K562 (cell line): ENCODE results near the gene CYSTM1. TPM values are rescaled to one million over a fixed set of nuclear protein-coding genes. Genes with fewer than 3 reads are reported as not detected.

Source experiments
- EP300 ChIP-seq: IDR thresholded peaks from 2 replicates; pipeline ENCODE4 v1.6.1; 2012; ENCODE audit warnings: low read length, improper control_type of control experiment
- HEY1 ChIP-seq: fragments of 250-450 bp; sonication (Bioruptor Pico); IDR thresholded peaks from 2 replicates; pipeline ENCODE4 v1.5.0; 2020; ENCODE audit warnings: mild to moderate bottlenecking, moderate library complexity, borderline replicate concordance
- HMG20B ChIP-seq: fragments of 250-450 bp; sonication (Bioruptor Pico); IDR thresholded peaks from 2 replicates; pipeline ENCODE4 v1.5.0; 2021; ENCODE audit warnings: mild to moderate bottlenecking
- KDM2B ChIP-seq: fragments of 250-450 bp; sonication (Bioruptor Pico); IDR thresholded peaks from 2 replicates; pipeline ENCODE4 v1.8.0; 2021; ENCODE audit warnings: mild to moderate bottlenecking, moderate library complexity
- MCM2 ChIP-seq: fragments of 450-650 bp; IDR thresholded peaks from 2 replicates; pipeline ENCODE4 v1.6.1; 2017; ENCODE audit warnings: low read depth, mild to moderate bottlenecking
- MECOM ChIP-seq: fragments of 250-450 bp; sonication (Bioruptor Pico); IDR thresholded peaks from 2 replicates; pipeline ENCODE4 v1.8.0; 2022; ENCODE audit warnings: inconsistent platforms
- NRF1 ChIP-seq, 2 experiments: fragments of 450-650 bp; IDR thresholded peaks in 1 of 2; conservative IDR thresholded peaks in 1 of 2; 2 replicates each; pipeline ENCODE4 v1.6.1; 2014; ENCODE audit warnings: mild to moderate bottlenecking in 2 of 2
- OTX1 ChIP-seq: fragments of 450-650 bp; formaldehyde crosslinking; IDR thresholded peaks from 2 replicates; pipeline ENCODE4 v1.4.0; 2022; ENCODE audit warnings: mild to moderate bottlenecking
- PTRF ChIP-seq: fragments of 450-650 bp; IDR thresholded peaks from 2 replicates; pipeline ENCODE4 v1.6.1; 2016; ENCODE audit warnings: mild to moderate bottlenecking, missing genetic modification characterization, missing compliant biosample characterization
- PTTG1 ChIP-seq: fragments of 450-650 bp; IDR thresholded peaks from 2 replicates; pipeline ENCODE4 v1.6.1; 2016; ENCODE audit warnings: low read depth, mild to moderate bottlenecking, missing genetic modification characterization, missing compliant biosample characterization
- PURB ChIP-seq: sonication (generic); formaldehyde crosslinking; IDR thresholded peaks from 2 replicates; pipeline ENCODE4 v1.9.0; 2021; ENCODE audit warnings: low read depth, mild to moderate bottlenecking, missing genetic modification reagents
- SMAD3 ChIP-seq: fragments of 450-650 bp; formaldehyde crosslinking; conservative IDR thresholded peaks from 2 replicates; pipeline ENCODE4 v1.4.0; 2020; ENCODE audit warnings: mild to moderate bottlenecking
- polyA plus RNA-seq, 8 experiments: library from polyadenylated mRNA; depleted of rRNA in 4 of 8; stranded (reverse) in 5 of 8; unstranded in 3 of 8; fragments of >200 nt; fragmentation: Nextera tagmentation in 2 of 8; fragmentation: Illumina TruSeq in 1 of 8; extraction: Ambion mirVana in 2 of 8; extraction: Trizol in 1 of 8; gene quantifications; 2 replicates each; pipeline versions ENCODE4 v1.2.1 to v1.2.3, GENCODE V29; 2011 to 2014; ENCODE audit warnings: inconsistent platforms in 1 of 8, missing spikeins in 1 of 8
- total RNA-seq, 7 experiments: library from RNA; depleted of rRNA in 6 of 7; stranded (reverse); fragments of >200 nt in 6 of 7; fragmentation: Illumina TruSeq in 2 of 7; extraction: Trizol in 2 of 7; gene quantifications; 2 replicates each; pipeline versions ENCODE4 v1.2.1 to v1.2.3, GENCODE V29; 2011 to 2021; ENCODE audit warnings: low replicate concordance in 1 of 7
- TF ChIP-seq, protein P1 (sequence below), 2 experiments: IDR thresholded peaks in 1 of 2; conservative IDR thresholded peaks in 1 of 2; 2 replicates each; pipeline ENCODE4 v1.6.1; 2016; ENCODE audit warnings: low read depth in 2 of 2, mild to moderate bottlenecking in 1 of 2, missing compliant biosample characterization in 1 of 2, missing genetic modification characterization in 1 of 2, moderate library complexity in 1 of 2
- TF ChIP-seq, protein P2 (sequence below): fragments of 450-650 bp; IDR thresholded peaks from 2 replicates; pipeline ENCODE4 v1.7.1; 2018; ENCODE audit warnings: mild to moderate bottlenecking, low read depth; ENCODE audit not compliant: partially characterized antibody
- TF ChIP-seq, protein P3 (sequence below): fragments of 250-450 bp; sonication (Bioruptor Pico); IDR thresholded peaks from 2 replicates; pipeline ENCODE4 v1.4.0; 2020; ENCODE audit warnings: mild to moderate bottlenecking, moderate library complexity
- TF ChIP-seq, protein P4 (sequence below): fragments of 450-650 bp; formaldehyde crosslinking; IDR thresholded peaks from 2 replicates; pipeline ENCODE4 v1.4.0; 2022; ENCODE audit warnings: mild to moderate bottlenecking, moderate library complexity
- TF ChIP-seq, protein P5 (sequence below): sonication (generic); formaldehyde crosslinking; IDR thresholded peaks from 2 replicates; pipeline ENCODE4 v1.8.1; 2022; ENCODE audit warnings: missing genetic modification reagents

The CYSTM1 gene
- total and polyA plus RNA-seq, 9 of the 15 experiments (the other 6 are each of a cell fraction or from before 2014, with no cell fraction given), result 76.1 to 422 (median 108) TPM

DNA sequence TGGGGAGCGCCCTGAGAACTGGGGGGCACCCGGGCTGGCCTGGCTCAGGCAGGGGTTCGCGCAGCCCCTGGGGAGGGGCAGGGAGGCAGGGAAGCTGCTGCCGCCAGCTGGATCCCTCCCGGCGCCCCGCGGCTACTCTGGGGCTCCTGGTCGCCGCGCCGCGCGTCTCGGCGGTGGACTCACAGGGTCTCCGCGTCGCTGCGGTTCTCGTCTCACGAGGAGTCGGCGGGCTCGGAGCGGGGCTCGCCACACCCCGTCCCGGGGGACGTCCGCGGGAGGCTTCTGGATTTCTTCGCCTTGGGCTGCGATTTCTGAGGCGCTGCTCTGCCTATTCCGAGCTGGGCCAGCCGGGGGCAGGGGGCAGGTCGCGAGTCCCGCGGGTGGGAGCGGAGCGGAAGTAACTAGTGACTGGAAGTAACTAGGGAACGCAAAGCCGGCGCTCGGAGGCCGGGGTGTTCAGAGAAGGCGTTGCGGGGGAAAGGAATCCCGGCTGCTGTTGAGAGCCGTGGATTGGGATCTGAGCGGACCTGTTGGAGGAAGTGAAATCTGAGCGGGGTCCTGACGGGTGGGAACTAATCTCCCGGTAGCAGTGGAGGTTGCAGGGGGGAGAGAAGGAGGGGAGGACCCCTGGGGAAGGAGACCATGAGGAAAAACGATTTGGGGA lies 511 bp downstream of the CYSTM1 start (continued):
- TF ChIP-seq, protein P1, sequence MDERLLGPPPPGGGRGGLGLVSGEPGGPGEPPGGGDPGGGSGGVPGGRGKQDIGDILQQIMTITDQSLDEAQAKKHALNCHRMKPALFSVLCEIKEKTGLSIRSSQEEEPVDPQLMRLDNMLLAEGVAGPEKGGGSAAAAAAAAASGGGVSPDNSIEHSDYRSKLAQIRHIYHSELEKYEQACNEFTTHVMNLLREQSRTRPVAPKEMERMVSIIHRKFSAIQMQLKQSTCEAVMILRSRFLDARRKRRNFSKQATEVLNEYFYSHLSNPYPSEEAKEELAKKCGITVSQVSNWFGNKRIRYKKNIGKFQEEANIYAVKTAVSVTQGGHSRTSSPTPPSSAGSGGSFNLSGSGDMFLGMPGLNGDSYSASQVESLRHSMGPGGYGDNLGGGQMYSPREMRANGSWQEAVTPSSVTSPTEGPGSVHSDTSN (CRISPR knock-in tag; IDR thresholded peaks at IDR 0.05; ENCODE audit: low read depth), result no peak
- TF ChIP-seq, protein P1 (tag; conservative IDR thresholded peaks at IDR 0.05; ENCODE audit: low read depth), result no peak
- TF ChIP-seq, protein P2, sequence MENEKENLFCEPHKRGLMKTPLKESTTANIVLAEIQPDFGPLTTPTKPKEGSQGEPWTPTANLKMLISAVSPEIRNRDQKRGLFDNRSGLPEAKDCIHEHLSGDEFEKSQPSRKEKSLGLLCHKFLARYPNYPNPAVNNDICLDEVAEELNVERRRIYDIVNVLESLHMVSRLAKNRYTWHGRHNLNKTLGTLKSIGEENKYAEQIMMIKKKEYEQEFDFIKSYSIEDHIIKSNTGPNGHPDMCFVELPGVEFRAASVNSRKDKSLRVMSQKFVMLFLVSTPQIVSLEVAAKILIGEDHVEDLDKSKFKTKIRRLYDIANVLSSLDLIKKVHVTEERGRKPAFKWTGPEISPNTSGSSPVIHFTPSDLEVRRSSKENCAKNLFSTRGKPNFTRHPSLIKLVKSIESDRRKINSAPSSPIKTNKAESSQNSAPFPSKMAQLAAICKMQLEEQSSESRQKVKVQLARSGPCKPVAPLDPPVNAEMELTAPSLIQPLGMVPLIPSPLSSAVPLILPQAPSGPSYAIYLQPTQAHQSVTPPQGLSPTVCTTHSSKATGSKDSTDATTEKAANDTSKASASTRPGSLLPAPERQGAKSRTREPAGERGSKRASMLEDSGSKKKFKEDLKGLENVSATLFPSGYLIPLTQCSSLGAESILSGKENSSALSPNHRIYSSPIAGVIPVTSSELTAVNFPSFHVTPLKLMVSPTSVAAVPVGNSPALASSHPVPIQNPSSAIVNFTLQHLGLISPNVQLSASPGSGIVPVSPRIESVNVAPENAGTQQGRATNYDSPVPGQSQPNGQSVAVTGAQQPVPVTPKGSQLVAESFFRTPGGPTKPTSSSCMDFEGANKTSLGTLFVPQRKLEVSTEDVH, result no peak
- TF ChIP-seq, protein P3, sequence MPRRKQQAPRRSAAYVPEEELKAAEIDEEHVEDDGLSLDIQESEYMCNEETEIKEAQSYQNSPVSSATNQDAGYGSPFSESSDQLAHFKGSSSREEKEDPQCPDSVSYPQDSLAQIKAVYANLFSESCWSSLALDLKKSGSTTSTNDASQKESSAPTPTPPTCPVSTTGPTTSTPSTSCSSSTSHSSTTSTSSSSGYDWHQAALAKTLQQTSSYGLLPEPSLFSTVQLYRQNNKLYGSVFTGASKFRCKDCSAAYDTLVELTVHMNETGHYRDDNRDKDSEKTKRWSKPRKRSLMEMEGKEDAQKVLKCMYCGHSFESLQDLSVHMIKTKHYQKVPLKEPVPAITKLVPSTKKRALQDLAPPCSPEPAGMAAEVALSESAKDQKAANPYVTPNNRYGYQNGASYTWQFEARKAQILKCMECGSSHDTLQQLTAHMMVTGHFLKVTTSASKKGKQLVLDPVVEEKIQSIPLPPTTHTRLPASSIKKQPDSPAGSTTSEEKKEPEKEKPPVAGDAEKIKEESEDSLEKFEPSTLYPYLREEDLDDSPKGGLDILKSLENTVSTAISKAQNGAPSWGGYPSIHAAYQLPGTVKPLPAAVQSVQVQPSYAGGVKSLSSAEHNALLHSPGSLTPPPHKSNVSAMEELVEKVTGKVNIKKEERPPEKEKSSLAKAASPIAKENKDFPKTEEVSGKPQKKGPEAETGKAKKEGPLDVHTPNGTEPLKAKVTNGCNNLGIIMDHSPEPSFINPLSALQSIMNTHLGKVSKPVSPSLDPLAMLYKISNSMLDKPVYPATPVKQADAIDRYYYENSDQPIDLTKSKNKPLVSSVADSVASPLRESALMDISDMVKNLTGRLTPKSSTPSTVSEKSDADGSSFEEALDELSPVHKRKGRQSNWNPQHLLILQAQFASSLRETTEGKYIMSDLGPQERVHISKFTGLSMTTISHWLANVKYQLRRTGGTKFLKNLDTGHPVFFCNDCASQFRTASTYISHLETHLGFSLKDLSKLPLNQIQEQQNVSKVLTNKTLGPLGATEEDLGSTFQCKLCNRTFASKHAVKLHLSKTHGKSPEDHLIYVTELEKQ (CRISPR knock-in tag), result no peak
- TF ChIP-seq, protein P4, sequence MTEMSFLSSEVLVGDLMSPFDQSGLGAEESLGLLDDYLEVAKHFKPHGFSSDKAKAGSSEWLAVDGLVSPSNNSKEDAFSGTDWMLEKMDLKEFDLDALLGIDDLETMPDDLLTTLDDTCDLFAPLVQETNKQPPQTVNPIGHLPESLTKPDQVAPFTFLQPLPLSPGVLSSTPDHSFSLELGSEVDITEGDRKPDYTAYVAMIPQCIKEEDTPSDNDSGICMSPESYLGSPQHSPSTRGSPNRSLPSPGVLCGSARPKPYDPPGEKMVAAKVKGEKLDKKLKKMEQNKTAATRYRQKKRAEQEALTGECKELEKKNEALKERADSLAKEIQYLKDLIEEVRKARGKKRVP (CRISPR knock-in tag), result no peak
- TF ChIP-seq SMAD3 (CRISPR knock-in tag) (no peak), PURB (CRISPR knock-in tag) (no peak), PTRF (tag) (no peak), KDM2B (no peak), NRF1 (conservative IDR thresholded peaks at IDR 0.05 in 1 of 2, IDR thresholded peaks at IDR 0.05 in 1 of 2) (no peak), PTTG1 (tag) (no peak), HEY1 (CRISPR knock-in tag) (no peak), EP300 (no peak), HMG20B (CRISPR knock-in tag) (no peak), MECOM (no peak), MCM2 (no peak), OTX1 (CRISPR knock-in tag) (no peak)
- TF ChIP-seq, protein P5, sequence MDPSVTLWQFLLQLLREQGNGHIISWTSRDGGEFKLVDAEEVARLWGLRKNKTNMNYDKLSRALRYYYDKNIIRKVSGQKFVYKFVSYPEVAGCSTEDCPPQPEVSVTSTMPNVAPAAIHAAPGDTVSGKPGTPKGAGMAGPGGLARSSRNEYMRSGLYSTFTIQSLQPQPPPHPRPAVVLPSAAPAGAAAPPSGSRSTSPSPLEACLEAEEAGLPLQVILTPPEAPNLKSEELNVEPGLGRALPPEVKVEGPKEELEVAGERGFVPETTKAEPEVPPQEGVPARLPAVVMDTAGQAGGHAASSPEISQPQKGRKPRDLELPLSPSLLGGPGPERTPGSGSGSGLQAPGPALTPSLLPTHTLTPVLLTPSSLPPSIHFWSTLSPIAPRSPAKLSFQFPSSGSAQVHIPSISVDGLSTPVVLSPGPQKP (CRISPR knock-in tag), result no peak
